ENCODE data around the gene RGS10. TPM values are rescaled to one million over a fixed set of nuclear protein-coding genes. Genes with fewer than 3 reads are reported as not detected.

The RGS10 gene
- total RNA-seq, 6 experiments from 2014 or later, result 52.6 to 76.4 (median 71.3) TPM

- Mint-ChIP-seq H3K36me3 (ENCODE audit: low read depth) (peaks cover 25% of the 10 kb centered on the region), H3K27ac (peak overlapping the region; percentile 54; the same call in 1 of the 2 replicates), H3K9me3 (no peaks in the 10 kb centered on the region), H3K27me3 (ENCODE audit: insufficient read depth) (peaks cover 3% of the 10 kb centered on the region; the same call in 1 of the 2 replicates), H3K4me1 (ENCODE audit: low read depth) (peaks cover 60% of the 10 kb centered on the region), H3K4me3 (no peak overlapping the region)
- no peak for DNase-seq
- TF ChIP-seq CTCF (IDR thresholded peaks at IDR 0.05), result no peak
These were observed 23.6 kb downstream of the RGS10 start for GRCh38 chr10:119518936-119519335.

GRCh38 chr10:119518176-119518575 lies 24.3 kb downstream of the RGS10 start:
- peaks cover 60% of the 10 kb centered on the region for H3K4me1 Mint-ChIP-seq (ENCODE audit: low read depth)
- H3K27me3 Mint-ChIP-seq (ENCODE audit: insufficient read depth), result peaks cover 3% of the 10 kb centered on the region; the same call in 1 of the 2 replicates
- H3K27ac Mint-ChIP-seq, result peak overlapping the region; percentile 74
- H3K36me3 Mint-ChIP-seq (ENCODE audit: low read depth), result peaks cover 20% of the 10 kb centered on the region
- no peak for DNase-seq
- TF ChIP-seq CTCF (IDR thresholded peaks at IDR 0.05), result no peak
- no peaks in the 10 kb centered on the region for H3K9me3 Mint-ChIP-seq
- H3K4me3 Mint-ChIP-seq, result no peak overlapping the region

- peaks cover 15% of the 10 kb centered on the region for H3K36me3 Mint-ChIP-seq (ENCODE audit: low read depth)
- H3K27me3 Mint-ChIP-seq (ENCODE audit: insufficient read depth), result peaks cover 3% of the 10 kb centered on the region; the same call in 1 of the 2 replicates
- peak overlapping the region; percentile 7 for H3K4me3 Mint-ChIP-seq
- H3K9me3 Mint-ChIP-seq, result no peaks in the 10 kb centered on the region
- H3K27ac Mint-ChIP-seq, result peak overlapping the region; percentile 74
- peaks cover 60% of the 10 kb centered on the region for H3K4me1 Mint-ChIP-seq (ENCODE audit: low read depth)
- no peak for TF ChIP-seq CTCF (IDR thresholded peaks at IDR 0.05)
- DNase-seq, result peak; percentile 11
These were observed 25.0 kb downstream of the RGS10 start for GRCh38 chr10:119517235-119518141.

GRCh38 chr10:119516381-119517234 lies 25.9 kb downstream of the RGS10 start:
- peaks cover 2% of the 10 kb centered on the region; the same call in 1 of the 2 replicates for H3K27me3 Mint-ChIP-seq (ENCODE audit: insufficient read depth)
- DNase-seq, result no peak
- TF ChIP-seq CTCF (IDR thresholded peaks at IDR 0.05), result no peak
- no peak overlapping the region for H3K4me3 Mint-ChIP-seq
- peaks cover 52% of the 10 kb centered on the region for H3K4me1 Mint-ChIP-seq (ENCODE audit: low read depth)
- no peaks in the 10 kb centered on the region for H3K9me3 Mint-ChIP-seq
- peaks cover 12% of the 10 kb centered on the region for H3K36me3 Mint-ChIP-seq (ENCODE audit: low read depth)
- peak overlapping the region; percentile 74 for H3K27ac Mint-ChIP-seq

- Mint-ChIP-seq H3K36me3 (ENCODE audit: low read depth) (peaks cover 13% of the 10 kb centered on the region), H3K27me3 (ENCODE audit: insufficient read depth) (peaks cover 2% of the 10 kb centered on the region; the same call in 1 of the 2 replicates), H3K27ac (no peak overlapping the region), H3K9me3 (no peaks in the 10 kb centered on the region), H3K4me3 (no peak overlapping the region), H3K4me1 (ENCODE audit: low read depth) (peaks cover 42% of the 10 kb centered on the region)
- TF ChIP-seq CTCF (IDR thresholded peaks at IDR 0.05), result no peak
- no peak for DNase-seq
These were observed 26.9 kb downstream of the RGS10 start for GRCh38 chr10:119515511-119516045.
